BLaER1 (cell line): ENCODE results near the gene DOCK2.

Experiments
- H3K27ac ChIP-seq: shearing (Covaris generic); formaldehyde crosslinking; 2 replicates; pipeline ENCODE4 v1.8.1; 2022
- H3K27me3 ChIP-seq: shearing (Covaris generic); formaldehyde crosslinking; 2 replicates; pipeline ENCODE4 v1.8.1; 2022
- H3K36me3 ChIP-seq: shearing (Covaris generic); formaldehyde crosslinking; 2 replicates; pipeline ENCODE4 v1.8.1; 2022
- H3K4me1 ChIP-seq: shearing (Covaris generic); formaldehyde crosslinking; 2 replicates; pipeline ENCODE4 v1.8.1; 2022
- H3K4me2 ChIP-seq: shearing (Covaris generic); formaldehyde crosslinking; 2 replicates; pipeline ENCODE4 v1.8.1; 2022
- H3K4me3 ChIP-seq: shearing (Covaris generic); formaldehyde crosslinking; 2 replicates; pipeline ENCODE4 v1.8.1; 2022
- H3K9ac ChIP-seq: shearing (Covaris generic); formaldehyde crosslinking; 2 replicates; pipeline ENCODE4 v1.8.1; 2022
- H3K9me3 ChIP-seq: shearing (Covaris generic); formaldehyde crosslinking; 2 replicates; pipeline ENCODE4 v1.8.1; 2022
- H4K20me1 ChIP-seq: shearing (Covaris generic); formaldehyde crosslinking; 2 replicates; pipeline ENCODE4 v1.8.1; 2022
- Cebpa-rat ChIP-seq: shearing (Covaris generic); IDR thresholded peaks from 2 replicates; pipeline ENCODE4 v1.8.1; 2022

DOCK2 gene

GRCh38 chr5:169970911-169971765 is 334.1 kb downstream of the DOCK2 start:
- Histone ChIP-seq H3K27ac (no peak overlapping the region), H3K9me3 (no peaks in the 10 kb centered on the region), H4K20me1 (no peaks in the 10 kb centered on the region), H3K36me3 (0 out of 2 replicates have a peak, but pooled peaks cover 8% of the 10 kb centered on the region), H3K4me1 (no peaks in the 10 kb centered on the region), H3K4me2 (no peak overlapping the region), H3K9ac (no peak overlapping the region), H3K27me3 (no peaks in the 10 kb centered on the region), H3K4me3 (no peak overlapping the region)
- TF ChIP-seq Cebpa-rat = no peak

GRCh38 chr5:169971780-169972179 is 334.7 kb downstream of the DOCK2 start:
- H3K9ac ChIP-seq = no peak overlapping the region
- no peak for TF ChIP-seq Cebpa-rat
- H4K20me1 ChIP-seq = no peaks in the 10 kb centered on the region
- no peaks in the 10 kb centered on the region for H3K4me1 ChIP-seq
- H3K4me3 ChIP-seq = no peak overlapping the region
- H3K9me3 ChIP-seq = no peaks in the 10 kb centered on the region
- 0 out of 2 replicates have a peak, but pooled peaks cover 8% of the 10 kb centered on the region for H3K36me3 ChIP-seq
- H3K27me3 ChIP-seq = no peaks in the 10 kb centered on the region
- no peak overlapping the region for H3K27ac ChIP-seq
- H3K4me2 ChIP-seq = no peak overlapping the region

- Histone ChIP-seq H3K36me3 (0 out of 2 replicates have a peak, but pooled peaks cover 8% of the 10 kb centered on the region), H3K27ac (no peak overlapping the region), H3K4me2 (no peak overlapping the region), H3K4me1 (no peaks in the 10 kb centered on the region), H4K20me1 (no peaks in the 10 kb centered on the region), H3K27me3 (no peaks in the 10 kb centered on the region), H3K9ac (no peak overlapping the region), H3K9me3 (no peaks in the 10 kb centered on the region), H3K4me3 (no peak overlapping the region)
- no peak for TF ChIP-seq Cebpa-rat
These were observed 336.0 kb downstream of the DOCK2 start for GRCh38 chr5:169973056-169973455.

GRCh38 chr5:169974121-169974770 is 337.2 kb downstream of the DOCK2 start:
- H4K20me1 ChIP-seq = no peaks in the 10 kb centered on the region
- no peaks in the 10 kb centered on the region for H3K27me3 ChIP-seq
- no peaks in the 10 kb centered on the region for H3K9me3 ChIP-seq
- no peak overlapping the region for H3K4me2 ChIP-seq
- H3K4me1 ChIP-seq = no peaks in the 10 kb centered on the region
- H3K4me3 ChIP-seq = no peak overlapping the region
- TF ChIP-seq Cebpa-rat = no peak
- no peak overlapping the region for H3K27ac ChIP-seq
- H3K36me3 ChIP-seq = 0 out of 2 replicates have a peak, but pooled peaks cover 8% of the 10 kb centered on the region
- no peak overlapping the region for H3K9ac ChIP-seq

- Histone ChIP-seq H3K4me1 (no peaks in the 10 kb centered on the region), H4K20me1 (no peaks in the 10 kb centered on the region), H3K9ac (no peak overlapping the region), H3K27me3 (no peaks in the 10 kb centered on the region), H3K9me3 (no peaks in the 10 kb centered on the region), H3K27ac (no peak overlapping the region), H3K4me3 (no peak overlapping the region), H3K36me3 (peaks cover 11% of the 10 kb centered on the region), H3K4me2 (no peak overlapping the region)
- TF ChIP-seq Cebpa-rat = no peak
These were observed 341.6 kb downstream of the DOCK2 start for GRCh38 chr5:169978714-169979113.

- no peaks in the 10 kb centered on the region for H3K4me1 ChIP-seq
These were observed 342.8 kb downstream of the DOCK2 start for GRCh38 chr5:169979871-169980270.

GRCh38 chr5:169980418-169981053 is 343.5 kb downstream of the DOCK2 start, which contains the start of gene INSYN2B:
TSS of gene INSYN2B (minus strand) at chr5:169980495. CDS start at chr5:169883898, 96,597 bp downstream.
- Histone ChIP-seq H3K9me3 (no peaks in the 10 kb centered on the region), H3K9ac (no peak within 1 kb of the TSS), H3K27ac (no peak within 1 kb of the TSS), H3K36me3 (peaks cover 27% of the 10 kb centered on the region), H3K4me3 (no peak within 1 kb of the TSS), H3K4me1 (no peaks in the 10 kb centered on the region), H3K4me2 (no peak within 1 kb of the TSS), H3K27me3 (no peaks in the 10 kb centered on the region), H4K20me1 (no peaks in the 10 kb centered on the region)
- TF ChIP-seq Cebpa-rat = no peak

More at GRCh38 chr5:169979871-169980270, 342.8 kb downstream of the DOCK2 start:
- no peak overlapping the region for H3K4me3 ChIP-seq
- TF ChIP-seq Cebpa-rat = no peak
- H3K9me3 ChIP-seq = no peaks in the 10 kb centered on the region
- H3K9ac ChIP-seq = no peak overlapping the region
- H3K27me3 ChIP-seq = no peaks in the 10 kb centered on the region
- peaks cover 22% of the 10 kb centered on the region for H3K36me3 ChIP-seq
- H3K27ac ChIP-seq = no peak overlapping the region
- no peaks in the 10 kb centered on the region for H4K20me1 ChIP-seq
- H3K4me2 ChIP-seq = no peak overlapping the region

GRCh38 chr5:169988206-169988605 is 351.1 kb downstream of the DOCK2 start:
- no peaks in the 10 kb centered on the region for H3K9me3 ChIP-seq
- no peaks in the 10 kb centered on the region for H3K27me3 ChIP-seq
- H3K4me1 ChIP-seq = no peaks in the 10 kb centered on the region
- no peak overlapping the region for H3K4me3 ChIP-seq
- no peak overlapping the region for H3K9ac ChIP-seq
- no peak overlapping the region for H3K4me2 ChIP-seq
- no peaks in the 10 kb centered on the region for H4K20me1 ChIP-seq
- no peak for TF ChIP-seq Cebpa-rat
- peaks cover 78% of the 10 kb centered on the region for H3K36me3 ChIP-seq
- H3K27ac ChIP-seq = no peak overlapping the region

- Histone ChIP-seq H3K4me2 (no peak overlapping the region), H3K27me3 (no peaks in the 10 kb centered on the region)
These were observed 351.9 kb downstream of the DOCK2 start for GRCh38 chr5:169988947-169989346.

More at GRCh38 chr5:169988947-169989346, 351.9 kb downstream of the DOCK2 start:
- Histone ChIP-seq H3K27ac (no peak overlapping the region), H4K20me1 (no peaks in the 10 kb centered on the region), H3K4me3 (no peak overlapping the region), H3K4me1 (no peaks in the 10 kb centered on the region), H3K9me3 (no peaks in the 10 kb centered on the region), H3K9ac (no peak overlapping the region), H3K36me3 (peaks cover 77% of the 10 kb centered on the region)
- no peak for TF ChIP-seq Cebpa-rat
